Measurements from ENCODE around the gene ADAMTSL5.

- TF ChIP-seq POLR2AphosphoS5 (IDR thresholded peaks at IDR 0.05; ENCODE audit: low read depth, low read length) (no peak), POLR2A (IDR thresholded peaks at IDR 0.05; ENCODE audit: low read depth, low read length) (no peak), TAF1 (IDR thresholded peaks at IDR 0.05; ENCODE audit: borderline replicate concordance, low read depth, low read length) (no peak)
These were observed 20.8 kb upstream of the ADAMTSL5 start for GRCh38 chr19:1533510-1534150.
